HEK293T (cell line): ENCODE results near the gene EXOSC7.

Experiments
- CTBP1 ChIP-seq: fragments of 450-650 bp; IDR thresholded peaks from 2 replicates; pipeline ENCODE4 v1.6.1; 2016; ENCODE audit warnings: borderline replicate concordance
- FOXK2 ChIP-seq: fragments of 450-650 bp; IDR thresholded peaks from 2 replicates; pipeline ENCODE4 v1.6.1; 2016; ENCODE audit warnings: mild to moderate bottlenecking
- FOXM1 ChIP-seq: fragments of 450-650 bp; IDR thresholded peaks from 2 replicates; pipeline ENCODE4 v1.6.1; 2017; ENCODE audit warnings: mild to moderate bottlenecking, borderline replicate concordance
- PKNOX1 ChIP-seq: fragments of 450-650 bp; IDR thresholded peaks from 2 replicates; pipeline ENCODE4 v1.6.1; 2016

DNA sequence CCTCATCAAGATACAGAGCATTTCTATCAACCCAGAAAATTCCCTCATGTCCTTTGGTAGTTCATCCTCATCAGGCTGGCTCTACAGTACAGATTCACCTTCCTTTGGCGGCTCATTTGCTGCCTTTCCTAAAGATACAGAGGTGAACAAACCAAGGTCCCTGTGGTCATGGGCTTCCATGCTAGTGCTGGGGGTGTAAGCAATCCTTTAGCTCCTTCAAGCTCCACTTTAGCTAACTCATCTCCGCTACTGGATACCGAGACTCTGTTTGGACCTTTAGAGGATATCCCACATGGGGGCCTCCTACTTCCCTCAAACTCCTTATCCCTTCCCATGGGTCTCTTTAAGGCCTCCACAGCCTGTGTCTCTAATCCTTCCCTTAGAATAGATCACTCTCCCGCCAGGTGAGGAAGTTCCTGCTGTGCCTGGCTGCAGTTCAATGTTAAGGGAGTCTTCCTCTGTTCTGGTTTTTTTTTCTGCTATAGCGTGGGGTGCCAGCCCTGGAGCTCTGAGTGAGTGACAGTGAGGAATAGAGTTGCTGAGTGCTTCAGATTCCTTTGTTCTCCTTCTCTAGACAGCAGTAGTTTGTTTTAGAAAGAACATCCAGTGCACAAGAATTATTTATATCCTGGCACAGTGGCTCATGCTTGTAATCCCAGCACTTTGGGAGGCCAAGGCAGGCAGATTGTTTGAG lies 80.7 kb downstream of the EXOSC7 start:
- TF ChIP-seq FOXM1 (no peak), CTBP1 (no peak), FOXK2 (no peak), PKNOX1 (no peak)
